Astrocyte (in vitro differentiated cells and primary cell): Measurements from ENCODE around the gene PGAM5. TPM values are rescaled to one million over a fixed set of nuclear protein-coding genes. Genes with fewer than 3 reads are reported as not detected.

Source experiments
- DNase-seq: peaks from one replicate; pipeline ENCODE4 v3.0.0-alpha.2; 2010; ENCODE audit warnings: low read depth
- FAIRE-seq: peaks from 2 replicates; lab custom pipeline; 2011; peaks lifted over from hg19 to GRCh38; lab: Jason Lieb, UNC
- H2AFZ ChIP-seq: 2 replicates; pipeline ENCODE4 v1.6.0; 2012; ENCODE audit warnings: low read depth, low read length, inconsistent platforms
- H3K27ac ChIP-seq: 2 replicates; pipeline ENCODE4 v1.5.1; 2011; ENCODE audit warnings: low read depth, low read length, inconsistent platforms
- H3K27me3 ChIP-seq: 2 replicates; pipeline ENCODE4 v1.6.0; 2011; ENCODE audit warnings: low read length, inconsistent platforms; ENCODE audit not compliant: insufficient read depth
- H3K36me3 ChIP-seq: 2 replicates; pipeline ENCODE4 v1.5.1; 2011; ENCODE audit warnings: low read length, inconsistent platforms; ENCODE audit not compliant: insufficient read depth
- H3K4me1 ChIP-seq: 2 replicates; pipeline ENCODE4 v1.5.1; 2011; ENCODE audit warnings: low read length, inconsistent platforms; ENCODE audit not compliant: insufficient read depth
- H3K4me2 ChIP-seq: 2 replicates; pipeline ENCODE4 v1.6.0; 2012; ENCODE audit warnings: low read length, inconsistent platforms
- H3K4me3 ChIP-seq: 2 replicates; pipeline ENCODE4 v1.5.1; 2011; ENCODE audit warnings: low read depth, mild to moderate bottlenecking, low read length, inconsistent platforms; ENCODE audit not compliant: insufficient read depth
- H3K79me2 ChIP-seq: 2 replicates; pipeline ENCODE4 v1.6.0; 2012; ENCODE audit warnings: mild to moderate bottlenecking, low read length, inconsistent platforms; ENCODE audit not compliant: insufficient read depth
- H3K9ac ChIP-seq: 2 replicates; pipeline ENCODE4 v1.6.0; 2012; ENCODE audit warnings: mild to moderate bottlenecking, low read length, inconsistent platforms
- H3K9me3 ChIP-seq: 2 replicates; pipeline ENCODE4 v1.5.1; 2012; ENCODE audit warnings: low read depth, mild to moderate bottlenecking, low read length, inconsistent platforms; ENCODE audit not compliant: insufficient read depth
- H4K20me1 ChIP-seq: 2 replicates; pipeline ENCODE4 v1.6.0; 2012; ENCODE audit warnings: low read length, inconsistent platforms; ENCODE audit not compliant: insufficient read depth
- H3K27ac Mint-ChIP-seq: one replicate; pipeline ENCODE4 v1.8.0; 2021; ENCODE audit warnings: mild to moderate bottlenecking, mixed read lengths; ENCODE audit not compliant: unreplicated experiment
- H3K27me3 Mint-ChIP-seq: one replicate; pipeline ENCODE4 v1.8.0; 2021; ENCODE audit warnings: low read depth, mixed read lengths; ENCODE audit not compliant: unreplicated experiment
- H3K36me3 Mint-ChIP-seq: one replicate; pipeline ENCODE4 v1.8.0; 2021; ENCODE audit warnings: low read depth, mixed read lengths; ENCODE audit not compliant: unreplicated experiment
- H3K4me1 Mint-ChIP-seq: one replicate; pipeline ENCODE4 v1.8.0; 2021; ENCODE audit warnings: low read depth, mixed read lengths; ENCODE audit not compliant: unreplicated experiment
- H3K4me3 Mint-ChIP-seq: one replicate; pipeline ENCODE4 v1.8.0; 2021; ENCODE audit warnings: mild to moderate bottlenecking, moderate library complexity, mixed read lengths; ENCODE audit not compliant: unreplicated experiment
- H3K9me3 Mint-ChIP-seq: one replicate; pipeline ENCODE4 v1.8.0; 2021; ENCODE audit warnings: mild to moderate bottlenecking, mixed read lengths; ENCODE audit not compliant: unreplicated experiment
- EZH2 ChIP-seq: IDR thresholded peaks from 2 replicates; pipeline ENCODE4 v1.6.1; 2012; ENCODE audit warnings: mild to moderate bottlenecking, low read length, inconsistent platforms; ENCODE audit not compliant: insufficient read depth
- total RNA-seq: library from RNA; stranded (reverse); gene quantifications from 2 replicates; pipeline ENCODE4 v1.2.1, GENCODE V29; 2021
- TF ChIP-seq, protein P1 (sequence below): IDR thresholded peaks from 2 replicates; pipeline ENCODE4 v1.5.1; 2011; ENCODE audit warnings: low read depth, mild to moderate bottlenecking, inconsistent platforms, low read length, moderate library complexity; ENCODE audit not compliant: insufficient read depth

The PGAM5 gene
- total RNA-seq, 1 donor from 2014 or later, result 43.4 TPM

DNA sequence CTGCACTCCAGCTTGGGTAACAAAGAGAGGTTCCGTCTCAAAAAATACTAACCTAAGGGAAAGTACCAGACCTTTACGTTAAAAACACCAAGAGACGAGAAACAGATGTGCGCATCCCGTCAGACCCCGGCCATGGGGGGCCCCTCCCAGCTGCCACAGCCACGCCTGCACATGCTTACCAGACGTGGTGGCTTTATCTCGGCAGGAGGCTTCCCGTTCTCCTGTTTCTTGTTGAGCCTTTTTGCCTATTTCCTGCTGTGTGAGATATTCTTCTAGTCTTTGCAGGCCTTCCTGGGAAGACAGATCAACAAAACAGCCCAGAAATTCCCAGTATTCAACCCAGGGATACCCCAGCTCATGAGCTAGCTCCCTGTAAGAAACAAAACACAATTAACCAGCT is 23.6 kb downstream of the PGAM5 start:
- Histone ChIP-seq H3K27me3 (no peaks in the 10 kb centered on the region), H3K79me2 (peaks cover 41% of the 10 kb centered on the region), H3K4me2 (no peak overlapping the region), H3K9me3 (no peaks in the 10 kb centered on the region), H4K20me1 (peaks cover 84% of the 10 kb centered on the region), H3K36me3 (peaks cover 55% of the 10 kb centered on the region), H3K4me3 (no peak overlapping the region), H3K27ac (no peak overlapping the region), H3K4me1 (no peaks in the 10 kb centered on the region), H3K9ac (no peak overlapping the region), H2AFZ (no peak overlapping the region)
- H3K4me3 Mint-ChIP-seq, result no peak overlapping the region
- H3K27ac Mint-ChIP-seq, result peak overlapping the region; percentile 37
- H3K9me3 Mint-ChIP-seq, result no peaks in the 10 kb centered on the region
- TF ChIP-seq, protein P1, sequence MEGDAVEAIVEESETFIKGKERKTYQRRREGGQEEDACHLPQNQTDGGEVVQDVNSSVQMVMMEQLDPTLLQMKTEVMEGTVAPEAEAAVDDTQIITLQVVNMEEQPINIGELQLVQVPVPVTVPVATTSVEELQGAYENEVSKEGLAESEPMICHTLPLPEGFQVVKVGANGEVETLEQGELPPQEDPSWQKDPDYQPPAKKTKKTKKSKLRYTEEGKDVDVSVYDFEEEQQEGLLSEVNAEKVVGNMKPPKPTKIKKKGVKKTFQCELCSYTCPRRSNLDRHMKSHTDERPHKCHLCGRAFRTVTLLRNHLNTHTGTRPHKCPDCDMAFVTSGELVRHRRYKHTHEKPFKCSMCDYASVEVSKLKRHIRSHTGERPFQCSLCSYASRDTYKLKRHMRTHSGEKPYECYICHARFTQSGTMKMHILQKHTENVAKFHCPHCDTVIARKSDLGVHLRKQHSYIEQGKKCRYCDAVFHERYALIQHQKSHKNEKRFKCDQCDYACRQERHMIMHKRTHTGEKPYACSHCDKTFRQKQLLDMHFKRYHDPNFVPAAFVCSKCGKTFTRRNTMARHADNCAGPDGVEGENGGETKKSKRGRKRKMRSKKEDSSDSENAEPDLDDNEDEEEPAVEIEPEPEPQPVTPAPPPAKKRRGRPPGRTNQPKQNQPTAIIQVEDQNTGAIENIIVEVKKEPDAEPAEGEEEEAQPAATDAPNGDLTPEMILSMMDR, result no peak
- no peak for TF ChIP-seq EZH2
- FAIRE-seq (no peak), DNase-seq (no peak)
- no peaks in the 10 kb centered on the region for H3K27me3 Mint-ChIP-seq
- H3K4me1 Mint-ChIP-seq, result no peaks in the 10 kb centered on the region
- peaks cover 27% of the 10 kb centered on the region for H3K36me3 Mint-ChIP-seq

- Histone ChIP-seq H3K36me3 (peaks cover 68% of the 10 kb centered on the region), H2AFZ (no peak overlapping the region)
These were observed 24.9 kb downstream of the PGAM5 start for GRCh38 chr12:132735496-132735895.

DNA sequence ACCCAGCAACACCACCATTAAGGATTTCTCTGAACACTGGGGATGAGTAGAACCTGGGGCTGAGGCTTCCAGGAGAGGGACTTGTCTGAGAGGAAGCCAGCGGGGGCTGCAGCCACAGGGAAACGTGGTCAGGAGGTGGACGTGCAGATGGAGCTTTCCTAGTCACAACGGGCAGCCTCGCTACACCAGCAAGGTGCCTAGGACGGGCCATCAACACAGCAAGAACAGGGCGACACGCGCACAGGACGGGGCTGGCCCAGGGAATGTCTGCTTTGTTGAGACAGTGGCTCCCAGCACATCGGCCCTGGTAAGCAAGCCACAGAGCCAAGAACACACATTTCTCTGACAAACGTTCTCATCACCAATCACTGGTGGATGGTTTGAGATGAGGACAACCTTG is 25.7 kb downstream of the PGAM5 start:
- Mint-ChIP-seq H3K4me1 (no peaks in the 10 kb centered on the region), H3K9me3 (no peaks in the 10 kb centered on the region), H3K27ac (no peak overlapping the region), H3K27me3 (no peaks in the 10 kb centered on the region), H3K4me3 (no peak overlapping the region), H3K36me3 (peaks cover 20% of the 10 kb centered on the region)
- no peak overlapping the region for H3K9ac ChIP-seq
- H3K4me1 ChIP-seq, result no peaks in the 10 kb centered on the region
- peaks cover 87% of the 10 kb centered on the region for H4K20me1 ChIP-seq
- no peaks in the 10 kb centered on the region for H3K9me3 ChIP-seq
- DNase-seq (no peak), FAIRE-seq (no peak)
- peaks cover 66% of the 10 kb centered on the region for H3K36me3 ChIP-seq
- H3K79me2 ChIP-seq, result peaks cover 62% of the 10 kb centered on the region
- no peak overlapping the region for H3K4me2 ChIP-seq
- no peak overlapping the region for H3K27ac ChIP-seq
- TF ChIP-seq EZH2, result no peak
- TF ChIP-seq, protein P1, result no peak
- no peak overlapping the region for H2AFZ ChIP-seq
- no peak overlapping the region for H3K4me3 ChIP-seq
- H3K27me3 ChIP-seq, result no peaks in the 10 kb centered on the region

More at GRCh38 chr12:132735496-132735895, 24.9 kb downstream of the PGAM5 start:
- H3K27me3 Mint-ChIP-seq, result no peaks in the 10 kb centered on the region
- peaks cover 20% of the 10 kb centered on the region for H3K36me3 Mint-ChIP-seq
- H3K4me3 ChIP-seq, result no peak overlapping the region
- H3K9me3 Mint-ChIP-seq, result no peaks in the 10 kb centered on the region
- peak overlapping the region; percentile 58 for H3K27ac Mint-ChIP-seq
- H3K4me2 ChIP-seq, result no peak overlapping the region
- no peaks in the 10 kb centered on the region for H3K4me1 ChIP-seq
- H3K27me3 ChIP-seq, result no peaks in the 10 kb centered on the region
- no peak overlapping the region for H3K9ac ChIP-seq
- no peak for TF ChIP-seq EZH2
- TF ChIP-seq, protein P1, result no peak
- no peaks in the 10 kb centered on the region for H3K9me3 ChIP-seq
- H3K4me3 Mint-ChIP-seq, result no peak overlapping the region
- peaks cover 54% of the 10 kb centered on the region for H3K79me2 ChIP-seq
- H3K4me1 Mint-ChIP-seq, result no peaks in the 10 kb centered on the region
- FAIRE-seq (no peak), DNase-seq (no peak)
- no peak overlapping the region for H3K27ac ChIP-seq
- H4K20me1 ChIP-seq, result peaks cover 87% of the 10 kb centered on the region
